Neural cell (in vitro differentiated cells): Measurements from ENCODE around the gene GRIN1.

Experiments
- EP300 ChIP-seq: fragments of 450-650 bp; conservative IDR thresholded peaks from 2 replicates; pipeline ENCODE4 v1.6.1; 2014; ENCODE audit warnings: antibody characterized with exemption, mild to moderate bottlenecking, moderate library complexity; ENCODE audit not compliant: poor library complexity, severe bottlenecking
- MXI1 ChIP-seq: fragments of 450-650 bp; conservative IDR thresholded peaks from 2 replicates; pipeline ENCODE4 v1.6.1; 2014; ENCODE audit warnings: antibody characterized with exemption, mild to moderate bottlenecking; ENCODE audit not compliant: poor library complexity, severe bottlenecking

DNA sequence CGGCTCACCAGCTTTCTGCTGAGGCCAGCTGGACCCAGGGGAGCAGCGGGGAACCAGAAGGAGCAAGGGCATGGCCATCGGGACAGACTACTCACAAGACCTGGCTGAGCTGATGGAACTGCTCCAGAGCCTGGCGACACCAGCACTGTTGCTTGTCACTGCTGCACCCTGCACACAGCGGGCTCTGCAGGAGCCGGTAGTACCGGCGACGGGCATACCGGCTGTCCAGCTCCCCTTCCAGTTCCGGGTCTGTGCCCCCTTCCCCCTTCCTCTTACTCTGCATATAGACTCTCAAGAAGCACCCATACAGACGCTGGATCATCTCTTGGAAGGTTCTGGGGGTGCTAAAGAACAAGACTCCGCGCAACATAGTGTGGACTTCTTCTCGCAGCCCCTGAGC is 48.4 kb downstream of the GRIN1 start:
- TF ChIP-seq MXI1 (no peak), EP300 (no peak)
